ENCODE measurements around the gene KRCC1.

KRCC1 gene

DNA sequence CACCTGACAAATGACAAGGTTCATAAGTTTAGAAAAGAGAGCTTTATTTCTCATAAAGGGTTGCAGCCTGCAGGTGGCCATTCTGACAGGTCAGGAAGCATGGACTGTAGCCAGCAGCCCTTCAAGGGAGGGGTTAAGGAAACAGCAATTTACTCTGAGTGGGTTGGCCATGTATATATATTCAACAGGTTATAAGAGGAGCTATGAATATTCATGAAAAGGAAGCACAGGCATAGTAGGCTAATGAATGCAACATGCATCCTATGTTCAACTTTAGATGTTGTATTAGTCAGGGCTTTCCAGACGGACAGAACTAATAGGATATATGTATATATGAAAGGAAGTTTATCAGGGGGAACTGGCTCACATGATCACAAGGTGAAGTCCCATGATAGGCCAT is 59.8 kb downstream of the KRCC1 start:
- TF ChIP-seq TAF1 (IDR thresholded peaks at IDR 0.05; ENCODE audit: borderline replicate concordance, insufficient read depth, low read length) (no peak), FOXP2 (optimal IDR thresholded peaks at IDR 0.05; ENCODE audit: borderline replicate concordance, extremely low read depth, extremely low read length, insufficient read depth) (no peak), POLR2AphosphoS5 (IDR thresholded peaks at IDR 0.05; ENCODE audit: low read depth, low read length) (no peak), SIN3A (IDR thresholded peaks at IDR 0.05; ENCODE audit: borderline replicate concordance, insufficient read depth, low read length) (no peak)
- TF ChIP-seq, protein P1, sequence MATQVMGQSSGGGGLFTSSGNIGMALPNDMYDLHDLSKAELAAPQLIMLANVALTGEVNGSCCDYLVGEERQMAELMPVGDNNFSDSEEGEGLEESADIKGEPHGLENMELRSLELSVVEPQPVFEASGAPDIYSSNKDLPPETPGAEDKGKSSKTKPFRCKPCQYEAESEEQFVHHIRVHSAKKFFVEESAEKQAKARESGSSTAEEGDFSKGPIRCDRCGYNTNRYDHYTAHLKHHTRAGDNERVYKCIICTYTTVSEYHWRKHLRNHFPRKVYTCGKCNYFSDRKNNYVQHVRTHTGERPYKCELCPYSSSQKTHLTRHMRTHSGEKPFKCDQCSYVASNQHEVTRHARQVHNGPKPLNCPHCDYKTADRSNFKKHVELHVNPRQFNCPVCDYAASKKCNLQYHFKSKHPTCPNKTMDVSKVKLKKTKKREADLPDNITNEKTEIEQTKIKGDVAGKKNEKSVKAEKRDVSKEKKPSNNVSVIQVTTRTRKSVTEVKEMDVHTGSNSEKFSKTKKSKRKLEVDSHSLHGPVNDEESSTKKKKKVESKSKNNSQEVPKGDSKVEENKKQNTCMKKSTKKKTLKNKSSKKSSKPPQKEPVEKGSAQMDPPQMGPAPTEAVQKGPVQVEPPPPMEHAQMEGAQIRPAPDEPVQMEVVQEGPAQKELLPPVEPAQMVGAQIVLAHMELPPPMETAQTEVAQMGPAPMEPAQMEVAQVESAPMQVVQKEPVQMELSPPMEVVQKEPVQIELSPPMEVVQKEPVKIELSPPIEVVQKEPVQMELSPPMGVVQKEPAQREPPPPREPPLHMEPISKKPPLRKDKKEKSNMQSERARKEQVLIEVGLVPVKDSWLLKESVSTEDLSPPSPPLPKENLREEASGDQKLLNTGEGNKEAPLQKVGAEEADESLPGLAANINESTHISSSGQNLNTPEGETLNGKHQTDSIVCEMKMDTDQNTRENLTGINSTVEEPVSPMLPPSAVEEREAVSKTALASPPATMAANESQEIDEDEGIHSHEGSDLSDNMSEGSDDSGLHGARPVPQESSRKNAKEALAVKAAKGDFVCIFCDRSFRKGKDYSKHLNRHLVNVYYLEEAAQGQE (IDR thresholded peaks at IDR 0.05; ENCODE audit: insufficient read depth in 1 of 2, low read depth in 2 of 2, low read length in 2 of 2), result no peak
